Hepatocyte (in vitro differentiated cells): ENCODE results near the gene CYP24A1. TPM values are rescaled to one million over a fixed set of nuclear protein-coding genes. Genes with fewer than 3 reads are reported as not detected.

Experiments used
- DNase-seq: peaks from one replicate; pipeline ENCODE4 v3.0.0-alpha.2; 2016; ENCODE audit warnings: low spot score
- H2AFZ ChIP-seq: fragments of 200-600 bp; sonication (generic); 2 replicates; pipeline ENCODE4 v1.6.0; 2016; ENCODE audit warnings: antibody characterized with exemption, mild to moderate bottlenecking
- H3K27ac ChIP-seq: fragments of 200-600 bp; sonication (generic); 2 replicates; pipeline ENCODE4 v1.5.1; 2016; ENCODE audit warnings: mild to moderate bottlenecking
- H3K27me3 ChIP-seq: fragments of 200-600 bp; sonication (generic); 2 replicates; pipeline ENCODE4 v1.6.1; 2016
- H3K36me3 ChIP-seq: fragments of 200-600 bp; sonication (generic); replicated peaks from 2 replicates; pipeline ENCODE4 v1.5.1; 2016; ENCODE audit warnings: low read depth; ENCODE audit not compliant: insufficient read depth
- H3K4me1 ChIP-seq: fragments of 200-600 bp; sonication (generic); 2 replicates; pipeline ENCODE4 v1.5.1; 2016; ENCODE audit warnings: mild to moderate bottlenecking, moderate library complexity; ENCODE audit not compliant: insufficient read depth
- H3K4me2 ChIP-seq: fragments of 200-600 bp; sonication (generic); 2 replicates; pipeline ENCODE4 v1.6.0; 2016
- H3K4me3 ChIP-seq: fragments of 200-600 bp; sonication (generic); 2 replicates; pipeline ENCODE4 v1.5.1; 2016; ENCODE audit warnings: mild to moderate bottlenecking
- H3K79me2 ChIP-seq: fragments of 200-600 bp; sonication (generic); 2 replicates; pipeline ENCODE4 v1.6.0; 2017; ENCODE audit warnings: mild to moderate bottlenecking
- H3K9me2 ChIP-seq: fragments of 200-600 bp; sonication (generic); replicated peaks from 2 replicates; pipeline ENCODE4 v1.6.0; 2017; ENCODE audit warnings: mild to moderate bottlenecking; ENCODE audit not compliant: insufficient read depth
- H3K9me3 ChIP-seq: fragments of 200-600 bp; sonication (generic); 2 replicates; pipeline ENCODE4 v1.5.1; 2016; ENCODE audit warnings: low read depth, mild to moderate bottlenecking
- H4K20me1 ChIP-seq: fragments of 200-600 bp; sonication (generic); 2 replicates; pipeline ENCODE4 v1.6.0; 2016; ENCODE audit warnings: mild to moderate bottlenecking; ENCODE audit not compliant: insufficient read depth, poor library complexity, severe bottlenecking
- EZH2 ChIP-seq: fragments of 200-600 bp; sonication (generic); IDR thresholded peaks from 2 replicates; pipeline ENCODE4 v1.6.1; 2016; ENCODE audit warnings: antibody characterized with exemption, mild to moderate bottlenecking, borderline replicate concordance
- EZH2phosphoT487 ChIP-seq: fragments of 200-600 bp; sonication (generic); IDR thresholded peaks from one replicate; pipeline ENCODE4 v1.6.1; 2018; ENCODE audit warnings: antibody characterized with exemption, mild to moderate bottlenecking, low read depth, moderate library complexity; ENCODE audit not compliant: unreplicated experiment, severe bottlenecking
- WGBS: methylation state at CpG from one replicate; pipeline ENCODE4 v1.1.6; 2016; ENCODE audit warnings: low lambda C conversion rate; ENCODE audit errors: missing lambda C conversion rate; 5-methylcytosine and 5-hydroxymethylcytosine counted together
- polyA plus RNA-seq: library from polyadenylated mRNA; unstranded; fragments of >200 nt; fragmentation: Nextera tagmentation; extraction: Ambion mirVana; gene quantifications from 2 replicates; pipeline ENCODE4 v1.2.1, GENCODE V29; 2016
- total RNA-seq: library from RNA; depleted of rRNA; stranded (reverse); fragments of >200 nt; gene quantifications from 2 replicates; pipeline ENCODE4 v1.2.3, GENCODE V29; 2014
- TF ChIP-seq, protein P1 (sequence below): fragments of 200-600 bp; sonication (generic); IDR thresholded peaks from 2 replicates; pipeline ENCODE4 v1.5.1; 2016; ENCODE audit warnings: antibody characterized with exemption, mild to moderate bottlenecking; ENCODE audit not compliant: poor library complexity

CYP24A1 gene
- total RNA-seq (1.5 and 1.9 TPM in 2 replicates), polyA plus RNA-seq (not detected in 2 replicates)

DNA sequence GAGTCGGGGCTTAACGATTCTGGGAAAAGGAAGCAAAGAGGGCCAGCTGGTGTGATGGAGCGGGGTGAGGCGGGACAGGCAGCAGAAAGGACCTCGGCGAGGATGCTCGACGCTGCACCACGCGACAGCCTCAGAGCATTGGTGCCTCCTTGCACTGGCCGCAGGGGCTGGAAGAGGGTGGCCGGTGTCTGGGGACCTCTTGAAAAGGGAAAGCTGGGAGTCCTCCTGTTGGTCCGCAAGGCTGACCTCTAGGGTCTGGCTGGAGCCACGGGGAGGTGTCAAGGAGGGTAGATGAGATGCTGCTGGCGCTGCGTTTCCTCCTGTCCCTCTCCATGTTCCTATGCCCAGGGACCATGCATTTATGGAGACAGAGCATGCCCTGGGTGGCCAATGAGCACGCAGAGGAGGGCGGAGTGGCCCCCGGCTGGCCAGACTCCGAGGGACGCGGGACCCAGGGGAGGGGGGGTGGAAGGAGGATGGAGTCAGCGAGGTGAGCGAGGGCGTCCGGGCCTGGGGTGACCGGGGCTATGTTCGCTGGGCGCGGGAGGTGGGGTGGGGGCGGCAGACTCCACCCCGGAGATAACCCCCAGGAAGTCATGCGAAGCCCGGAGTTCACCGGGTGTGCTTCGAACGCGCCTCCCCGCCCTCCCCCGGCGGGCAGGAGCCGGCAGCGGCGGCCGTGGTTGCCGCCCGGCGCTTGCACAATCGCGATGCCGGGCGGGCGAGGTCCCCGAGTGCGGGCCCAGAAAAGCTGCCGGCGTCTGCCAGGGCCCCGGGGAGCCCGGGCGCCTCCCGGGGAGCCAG, at the start of gene CYP24A1:
TSS of gene CYP24A1 (minus strand) at position 334 of the 804 bp plus-strand sequence. CDS start 407 bp downstream, outside the sequence.
- peak; percentile 37 for DNase-seq
- H3K36me3 ChIP-seq: no peaks in the 10 kb centered on the region
- peaks cover 61% of the 10 kb centered on the region for H3K27me3 ChIP-seq
- H3K9me2 ChIP-seq: no peaks in the 10 kb centered on the region
- H3K9me3 ChIP-seq: no peaks in the 10 kb centered on the region
- H2AFZ ChIP-seq: peak within 1 kb of the TSS; percentile 40
- H3K4me3 ChIP-seq: peak within 1 kb of the TSS; percentile 36
- H3K4me1 ChIP-seq: peaks cover 13% of the 10 kb centered on the region
- 3% methylated on average over 52 of the region's 61 CpGs for WGBS
- no peaks in the 10 kb centered on the region for H4K20me1 ChIP-seq
- no peak within 1 kb of the TSS for H3K27ac ChIP-seq
- H3K4me2 ChIP-seq: peak within 1 kb of the TSS; percentile 87
- no peak for TF ChIP-seq EZH2
- TF ChIP-seq EZH2phosphoT487: no peak
- TF ChIP-seq, protein P1, sequence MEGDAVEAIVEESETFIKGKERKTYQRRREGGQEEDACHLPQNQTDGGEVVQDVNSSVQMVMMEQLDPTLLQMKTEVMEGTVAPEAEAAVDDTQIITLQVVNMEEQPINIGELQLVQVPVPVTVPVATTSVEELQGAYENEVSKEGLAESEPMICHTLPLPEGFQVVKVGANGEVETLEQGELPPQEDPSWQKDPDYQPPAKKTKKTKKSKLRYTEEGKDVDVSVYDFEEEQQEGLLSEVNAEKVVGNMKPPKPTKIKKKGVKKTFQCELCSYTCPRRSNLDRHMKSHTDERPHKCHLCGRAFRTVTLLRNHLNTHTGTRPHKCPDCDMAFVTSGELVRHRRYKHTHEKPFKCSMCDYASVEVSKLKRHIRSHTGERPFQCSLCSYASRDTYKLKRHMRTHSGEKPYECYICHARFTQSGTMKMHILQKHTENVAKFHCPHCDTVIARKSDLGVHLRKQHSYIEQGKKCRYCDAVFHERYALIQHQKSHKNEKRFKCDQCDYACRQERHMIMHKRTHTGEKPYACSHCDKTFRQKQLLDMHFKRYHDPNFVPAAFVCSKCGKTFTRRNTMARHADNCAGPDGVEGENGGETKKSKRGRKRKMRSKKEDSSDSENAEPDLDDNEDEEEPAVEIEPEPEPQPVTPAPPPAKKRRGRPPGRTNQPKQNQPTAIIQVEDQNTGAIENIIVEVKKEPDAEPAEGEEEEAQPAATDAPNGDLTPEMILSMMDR: no peak
- no peaks in the 10 kb centered on the region for H3K79me2 ChIP-seq

DNA sequence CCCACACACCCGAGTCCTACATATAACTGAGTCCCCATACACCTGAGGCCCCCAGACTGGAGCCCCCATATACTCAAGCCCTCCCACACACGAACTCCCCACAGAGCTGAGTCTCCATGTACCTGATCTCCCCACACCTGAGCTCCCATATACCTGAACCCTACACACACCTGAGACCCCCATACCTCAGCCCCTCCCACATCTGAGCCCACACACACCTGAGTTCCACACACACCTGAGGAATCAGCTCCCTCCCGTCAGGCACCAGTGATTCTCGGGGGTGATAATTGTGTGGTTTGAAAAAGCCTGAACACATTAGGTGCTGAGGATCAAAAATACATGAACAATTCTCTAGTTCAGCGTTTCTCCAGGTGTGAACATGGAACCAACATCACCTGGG, 49.5 kb upstream of the CYP24A1 start:
- no peak for DNase-seq
- TF ChIP-seq EZH2 (no peak), EZH2phosphoT487 (no peak)
- TF ChIP-seq, protein P1: no peak
- 79% methylated on average over 5 of the region's 5 CpGs for WGBS
- no peak overlapping the region for H2AFZ ChIP-seq
- no peak overlapping the region for H3K4me2 ChIP-seq
- H3K36me3 ChIP-seq: no peaks in the 10 kb centered on the region
- H3K4me3 ChIP-seq: no peak overlapping the region
- no peaks in the 10 kb centered on the region for H3K79me2 ChIP-seq
- no peaks in the 10 kb centered on the region for H3K9me2 ChIP-seq
- H3K27me3 ChIP-seq: no peaks in the 10 kb centered on the region
- H3K4me1 ChIP-seq: peaks cover 11% of the 10 kb centered on the region
- no peaks in the 10 kb centered on the region for H4K20me1 ChIP-seq
- no peak overlapping the region for H3K27ac ChIP-seq
- no peaks in the 10 kb centered on the region for H3K9me3 ChIP-seq

DNA sequence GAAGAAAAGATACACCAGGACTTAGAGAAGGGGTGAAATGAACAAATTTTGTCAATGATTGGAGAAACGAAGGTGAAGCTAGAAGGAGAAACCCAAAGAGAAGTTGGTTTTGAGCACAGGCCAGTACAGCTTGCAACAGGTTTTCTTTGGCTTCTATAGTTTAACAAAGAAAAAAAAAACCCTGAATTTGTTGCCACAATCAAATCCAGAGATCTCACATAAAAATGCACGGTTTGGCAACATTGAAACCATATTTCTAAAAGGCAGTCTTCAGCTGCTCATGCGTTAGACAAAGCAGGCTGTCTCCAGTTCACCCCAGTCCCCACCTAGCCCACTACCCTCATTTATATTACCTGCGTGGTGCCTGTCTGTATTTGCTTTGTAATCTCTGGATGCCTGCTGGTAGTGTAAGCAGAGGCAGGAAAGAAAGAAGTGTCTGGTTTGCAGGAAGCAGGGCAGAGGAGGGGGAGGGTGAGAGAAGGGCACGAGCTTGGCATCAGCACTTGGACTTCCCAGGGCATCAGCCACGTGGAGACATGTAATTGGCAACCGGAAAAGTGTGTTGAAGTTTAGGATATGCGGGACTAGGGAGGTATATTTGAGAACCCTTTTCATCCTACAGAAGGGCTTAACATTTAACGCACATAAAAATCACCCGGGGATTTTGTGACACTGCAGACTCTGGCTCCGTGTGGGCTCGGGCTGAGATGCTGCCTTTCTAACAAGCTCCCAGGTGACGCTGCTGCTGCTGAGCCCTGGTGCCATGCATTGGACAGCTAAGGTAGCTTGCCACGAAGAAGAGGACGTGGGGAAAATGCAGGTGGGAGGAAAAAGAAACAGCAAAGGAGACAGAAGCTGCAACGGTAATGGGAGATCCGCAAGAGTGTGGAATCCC, 48.5 kb upstream of the CYP24A1 start:
- Histone ChIP-seq H3K4me1 (peaks cover 11% of the 10 kb centered on the region), H3K27me3 (no peaks in the 10 kb centered on the region), H3K36me3 (no peaks in the 10 kb centered on the region), H3K4me2 (peak overlapping the region; percentile 13), H3K79me2 (no peaks in the 10 kb centered on the region), H3K9me3 (no peaks in the 10 kb centered on the region), H4K20me1 (no peaks in the 10 kb centered on the region), H2AFZ (no peak overlapping the region), H3K9me2 (no peaks in the 10 kb centered on the region), H3K27ac (no peak overlapping the region), H3K4me3 (no peak overlapping the region)
- WGBS: 55% methylated on average over 17 of the region's 17 CpGs
- no peak for TF ChIP-seq EZH2
- TF ChIP-seq EZH2phosphoT487: no peak
- TF ChIP-seq, protein P1: no peak
- no peak for DNase-seq
